ENCODE measurements around the gene HGD.

HGD gene

GRCh38 chr3:120682095-120682681 is at the start of gene HGD:
HGD (minus strand) TSS chr3:120682239; CDS start chr3:120682111, 128 bp downstream.
- no peak for DNase-seq

- no peak for DNase-seq
Measured at GRCh38 chr3:120730576-120731542, 48.8 kb upstream of the HGD start.

GRCh38 chr3:120726791-120727190 is 44.8 kb upstream of the HGD start:
- no peak for DNase-seq

- DNase-seq, result peak; percentile 83 to 84
Measured at GRCh38 chr3:120719167-120719834, 37.3 kb upstream of the HGD start.

GRCh38 chr3:120713262-120713661 is 31.2 kb upstream of the HGD start:
- no peak for DNase-seq

- DNase-seq, result no peak
Measured at GRCh38 chr3:120710369-120710768, 28.3 kb upstream of the HGD start.

- no peak for DNase-seq
Measured at GRCh38 chr3:120708408-120708807, 26.4 kb upstream of the HGD start.

- no peak for DNase-seq
Measured at GRCh38 chr3:120706950-120707349, 24.9 kb upstream of the HGD start.

GRCh38 chr3:120705884-120706582 is 24.0 kb upstream of the HGD start:
- DNase-seq, result no peak

- DNase-seq, result no peak
Measured at GRCh38 chr3:120699333-120699732, 17.3 kb upstream of the HGD start.

- DNase-seq, result no peak
Measured at GRCh38 chr3:120693439-120694171, 11.6 kb upstream of the HGD start.

- no peak for DNase-seq
Measured at GRCh38 chr3:120689395-120689794, 7.4 kb upstream of the HGD start.

- no peak for DNase-seq
Measured at GRCh38 chr3:120688121-120688520, 6.1 kb upstream of the HGD start.

GRCh38 chr3:120685411-120685810 is 3.4 kb upstream of the HGD start:
- DNase-seq, result no peak

- DNase-seq, result no peak
Measured at GRCh38 chr3:120684896-120685295, 2.9 kb upstream of the HGD start.

GRCh38 chr3:120683671-120684301 is 1.7 kb upstream of the HGD start:
- DNase-seq, result no peak

GRCh38 chr3:120683213-120683612 is 1.2 kb upstream of the HGD start:
- DNase-seq, result no peak

GRCh38 chr3:120681506-120682038 is 467 bp downstream of the HGD start:
- DNase-seq, result no peak

GRCh38 chr3:120681018-120681417 is 1.0 kb downstream of the HGD start:
- no peak for DNase-seq

- no peak for DNase-seq
Measured at GRCh38 chr3:120680193-120680894, 1.7 kb downstream of the HGD start.

GRCh38 chr3:120678984-120679383 is 3.1 kb downstream of the HGD start:
- DNase-seq, result no peak
